Effector CD4-positive, alpha-beta T cell (primary cell): ENCODE measurements around the gene PFKFB4.

Source experiments
- DNase-seq: peaks from one replicate; pipeline ENCODE4 v3.0.0-alpha.2; 2020

Gene PFKFB4

DNA sequence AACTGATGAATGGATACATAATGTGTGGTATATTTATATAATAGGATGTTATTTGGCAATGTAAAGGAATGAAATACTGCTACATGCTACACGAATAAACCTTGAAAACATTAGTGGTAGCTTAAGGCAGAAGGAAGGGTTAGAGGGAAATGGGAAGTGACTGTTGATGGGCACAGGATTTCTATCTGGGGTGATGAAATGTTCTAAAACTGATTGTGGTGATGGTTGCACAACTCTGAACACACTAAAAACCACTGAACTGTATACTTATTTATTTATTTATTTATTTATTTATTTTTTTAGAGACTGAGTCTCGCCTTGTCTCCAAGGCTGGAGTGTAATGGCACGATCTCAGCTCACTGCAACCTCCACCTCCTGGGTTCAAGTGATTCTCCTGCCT is 27.8 kb downstream of the PFKFB4 start:
- DNase-seq: no peak

DNA sequence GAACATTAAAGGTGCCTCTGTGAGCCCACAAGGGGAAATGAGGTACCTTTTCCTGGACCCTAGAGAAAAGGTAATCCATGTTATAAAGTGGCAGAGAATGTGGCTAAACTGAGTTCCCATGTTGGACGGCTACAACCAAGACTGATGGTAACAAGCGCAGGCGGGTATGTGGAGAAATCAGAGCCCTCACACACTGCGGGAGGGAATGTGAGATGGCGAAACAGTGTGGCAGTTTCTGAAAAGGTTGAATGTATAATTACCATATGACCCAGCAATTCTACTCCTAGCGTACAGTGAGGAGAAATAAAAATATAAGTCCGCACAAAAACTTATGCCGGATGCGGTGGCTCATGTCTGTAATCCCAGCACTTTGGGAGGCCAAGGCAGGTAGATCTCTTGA is 28.6 kb downstream of the PFKFB4 start:
- no peak for DNase-seq

DNA sequence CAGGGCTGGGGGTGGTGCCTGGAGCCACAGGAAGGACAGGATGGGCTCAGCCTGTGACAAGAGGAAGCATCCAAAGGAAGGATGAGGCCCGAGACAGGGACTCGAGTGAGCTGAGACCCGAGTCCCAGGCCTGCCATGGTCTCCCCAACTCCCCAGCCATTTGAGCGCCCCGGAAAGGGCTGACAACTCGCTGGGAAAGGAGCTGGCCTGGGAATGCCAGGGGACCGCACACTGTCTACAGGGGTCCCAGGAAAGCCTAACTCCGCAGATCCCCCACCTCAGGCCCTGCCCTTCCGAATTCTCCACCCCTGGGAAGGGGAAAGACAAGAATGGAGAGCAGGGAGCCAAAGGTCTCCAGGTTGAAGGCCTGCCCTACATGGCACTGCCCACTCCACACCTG is 31.6 kb downstream of the PFKFB4 start:
- DNase-seq: no peak

DNA sequence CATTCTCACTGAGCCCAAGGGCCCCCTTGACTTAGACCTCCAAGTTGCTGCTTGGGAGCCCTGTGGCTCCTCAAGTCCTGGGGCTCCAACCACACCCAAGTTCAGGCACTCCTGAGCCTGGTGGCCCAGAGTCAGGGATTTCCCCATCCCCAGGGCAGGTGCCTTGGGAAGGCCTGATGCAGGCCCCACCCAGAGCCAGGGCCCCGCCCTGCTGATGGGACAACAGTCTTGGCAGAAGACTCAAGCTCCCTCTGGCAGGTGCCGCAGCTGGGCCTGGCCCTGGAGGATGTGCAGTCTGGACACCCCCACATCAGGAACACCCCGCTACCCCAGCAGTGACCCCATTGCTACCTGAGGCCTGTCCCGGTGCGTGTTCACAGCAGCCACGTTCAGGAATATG is 35.0 kb downstream of the PFKFB4 start:
- DNase-seq: no peak

DNA sequence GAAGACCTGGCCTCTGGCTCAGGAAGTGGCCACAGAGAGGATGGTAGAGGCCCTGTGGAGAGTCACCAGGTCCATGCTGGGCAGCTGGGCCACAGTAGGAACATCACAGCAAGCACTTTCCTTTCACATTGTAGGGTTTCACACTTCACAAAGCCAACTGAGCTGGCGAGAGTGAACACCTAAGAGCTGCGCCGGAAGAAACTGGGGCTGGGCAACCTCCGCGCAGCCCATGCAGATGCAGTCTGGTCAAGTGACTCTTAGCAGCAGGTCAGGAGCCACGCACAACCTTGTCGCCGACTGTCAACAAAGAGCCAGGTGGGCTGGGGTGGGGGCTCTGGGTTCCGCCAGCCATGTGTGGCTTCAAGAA is 37.3 kb downstream of the PFKFB4 start:
- no peak for DNase-seq

DNA sequence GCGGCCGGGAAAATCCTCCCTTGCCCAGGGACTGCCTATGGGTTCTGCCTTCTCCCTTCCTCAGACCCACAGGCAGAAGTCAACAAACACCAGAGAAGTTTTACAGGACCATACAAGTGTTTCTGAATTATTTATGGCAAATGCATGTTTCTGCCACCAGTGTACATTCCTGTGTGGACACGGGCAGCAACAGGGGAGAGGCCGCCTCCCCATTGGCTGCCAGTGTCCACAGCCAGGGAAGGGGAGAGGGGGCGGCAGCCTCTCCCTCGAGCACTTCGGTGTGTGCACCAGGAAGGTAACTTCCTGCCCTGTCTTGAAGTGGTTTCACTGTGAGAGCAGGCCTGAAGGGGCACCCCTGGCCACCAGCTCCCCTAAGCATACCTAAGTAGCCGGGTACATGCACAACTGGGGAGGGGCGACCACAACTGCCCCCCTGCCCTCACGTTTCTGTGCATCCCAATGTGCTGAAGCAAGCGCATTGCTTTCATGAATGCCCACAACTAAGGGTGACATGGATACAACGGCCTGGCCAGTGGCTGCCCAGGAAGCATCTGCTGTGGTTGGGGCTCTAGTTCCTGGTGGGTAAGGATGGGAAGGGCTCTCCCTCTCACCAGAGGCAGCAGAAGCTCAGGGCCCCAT is 37.8 kb downstream of the PFKFB4 start:
- DNase-seq: no peak

DNA sequence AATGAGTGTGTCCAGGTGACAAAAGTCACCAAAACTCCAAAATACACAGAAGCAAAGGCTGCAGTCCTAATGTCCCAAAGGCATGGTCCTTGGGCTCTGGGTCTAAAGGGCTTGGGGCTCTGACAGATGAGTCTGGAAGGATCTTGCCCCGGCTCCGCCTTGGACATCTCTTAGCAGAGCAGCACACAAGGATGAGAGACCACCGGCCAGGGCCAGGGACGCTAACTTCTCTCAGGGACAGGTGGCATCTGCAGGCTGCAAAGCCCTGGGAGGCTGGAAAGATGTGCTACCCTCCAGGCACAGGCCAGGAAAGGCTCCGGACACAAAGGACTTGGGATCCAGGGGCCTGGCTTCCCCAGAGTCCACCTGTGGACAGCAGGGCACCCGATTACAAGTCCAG is 38.5 kb downstream of the PFKFB4 start:
- no peak for DNase-seq

DNA sequence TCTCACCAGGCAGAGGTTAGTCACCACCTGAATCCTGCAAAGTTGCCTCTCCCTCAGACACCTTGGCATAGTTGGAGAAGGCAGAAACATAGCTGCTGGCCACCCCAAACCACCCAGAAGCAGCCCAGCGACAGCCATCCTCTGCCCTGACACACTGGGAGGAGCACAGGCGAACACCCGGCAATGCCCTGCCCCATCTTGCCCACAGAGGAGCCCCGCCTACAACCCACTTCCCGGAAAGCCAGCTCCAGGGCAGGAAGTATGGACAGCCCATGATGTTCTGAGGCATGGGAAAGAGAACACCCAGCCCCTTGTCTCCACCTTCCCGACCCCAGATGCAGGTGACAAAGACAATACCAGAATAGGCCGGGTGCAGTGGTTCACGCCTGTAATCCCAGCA is 40.0 kb downstream of the PFKFB4 start:
- DNase-seq: no peak

DNA sequence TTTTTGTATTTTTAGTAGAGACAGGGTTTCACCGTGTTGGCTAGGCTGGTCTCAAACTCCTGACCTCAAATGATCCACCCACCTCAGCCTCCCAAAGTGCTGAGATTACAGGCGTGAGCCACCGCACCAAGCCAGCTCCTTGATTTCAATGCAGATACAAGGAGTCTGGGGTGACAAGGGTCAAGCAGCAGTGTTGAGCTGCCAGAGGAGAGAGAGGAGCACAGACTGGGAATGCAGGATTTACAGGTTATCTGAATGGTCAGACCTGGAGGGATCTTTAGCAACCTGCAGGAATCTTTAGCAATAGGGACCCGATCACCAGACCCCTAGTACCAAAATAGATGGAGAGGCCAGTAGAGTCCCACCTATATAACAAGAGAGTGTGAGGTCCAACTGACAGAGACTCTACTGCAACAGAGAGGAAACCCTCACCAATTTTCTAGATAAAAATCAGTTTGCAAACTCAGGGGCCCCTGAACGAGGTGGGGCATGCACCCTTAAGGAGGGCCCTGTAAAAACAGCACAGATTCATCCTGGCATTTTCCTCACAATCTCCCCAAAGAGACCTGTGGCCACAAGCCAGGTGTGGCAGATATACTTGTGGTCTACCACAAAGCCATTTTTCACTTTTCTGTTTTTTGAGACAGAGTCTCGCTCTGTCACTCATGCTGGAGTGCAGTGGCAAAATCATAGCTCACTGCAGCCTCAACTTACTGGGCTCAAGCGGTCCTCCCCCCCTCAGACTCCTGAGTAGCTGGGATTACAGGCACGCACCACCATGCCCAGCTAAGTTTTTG is 42.0 kb downstream of the PFKFB4 start:
- no peak for DNase-seq

DNA sequence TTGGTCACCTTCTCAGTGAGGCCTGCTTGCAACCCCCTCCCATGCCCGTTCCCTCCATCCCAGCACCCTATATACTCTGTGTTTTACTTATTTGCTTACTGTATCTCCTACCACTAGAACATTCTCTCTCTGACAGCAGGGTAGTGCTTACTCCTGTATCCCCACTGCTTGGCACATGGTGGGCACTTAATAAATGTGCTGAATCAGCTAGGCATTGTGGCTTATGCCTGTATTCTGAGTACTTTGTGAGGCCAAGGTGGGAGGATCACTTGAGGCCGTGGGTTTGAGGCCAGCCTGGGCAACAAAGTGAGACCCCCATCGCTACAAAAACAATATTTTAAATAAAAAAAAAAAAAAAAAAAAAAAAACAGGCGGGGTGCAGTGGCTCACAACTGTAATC is 45.1 kb downstream of the PFKFB4 start:
- no peak for DNase-seq

DNA sequence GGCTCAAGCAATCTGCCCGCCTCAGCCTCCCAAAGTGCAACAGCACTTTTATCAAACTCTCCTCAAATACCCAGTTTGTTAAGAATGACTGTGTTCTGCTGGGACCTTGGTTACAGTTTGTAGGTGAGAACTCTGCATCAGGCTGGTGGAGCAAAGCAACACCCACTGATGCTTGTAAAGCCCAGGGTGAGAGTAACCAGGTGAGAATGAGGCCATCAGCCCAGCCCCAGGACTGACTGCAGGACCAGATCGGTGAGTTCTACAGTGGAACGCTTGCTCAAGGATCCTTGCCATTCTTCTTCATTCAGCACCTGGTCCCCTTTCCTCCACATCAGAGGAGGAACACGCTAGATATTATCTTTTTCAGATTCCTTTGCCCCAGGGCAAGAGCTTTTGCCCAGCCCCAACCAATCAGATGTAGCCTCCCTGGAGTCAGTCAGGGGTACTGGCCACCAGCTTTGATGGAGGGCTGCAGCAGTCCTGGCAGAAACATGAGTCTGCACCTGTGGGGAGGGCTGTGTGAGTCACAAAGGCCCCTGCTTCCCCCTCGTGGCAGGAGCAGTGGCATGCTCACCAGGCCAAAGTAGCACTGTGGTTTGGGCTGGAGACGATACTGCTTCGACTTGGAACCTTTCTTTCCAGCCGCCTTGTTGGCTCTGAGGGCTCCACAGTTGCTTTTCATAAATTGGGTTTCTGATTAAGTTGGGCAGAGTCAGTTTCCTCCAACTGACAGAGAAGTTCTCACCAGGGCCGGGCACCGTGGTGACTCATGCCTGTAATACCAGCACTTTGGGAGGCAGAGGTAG is 49.1 kb downstream of the PFKFB4 start:
- DNase-seq: peak; percentile 68

DNA sequence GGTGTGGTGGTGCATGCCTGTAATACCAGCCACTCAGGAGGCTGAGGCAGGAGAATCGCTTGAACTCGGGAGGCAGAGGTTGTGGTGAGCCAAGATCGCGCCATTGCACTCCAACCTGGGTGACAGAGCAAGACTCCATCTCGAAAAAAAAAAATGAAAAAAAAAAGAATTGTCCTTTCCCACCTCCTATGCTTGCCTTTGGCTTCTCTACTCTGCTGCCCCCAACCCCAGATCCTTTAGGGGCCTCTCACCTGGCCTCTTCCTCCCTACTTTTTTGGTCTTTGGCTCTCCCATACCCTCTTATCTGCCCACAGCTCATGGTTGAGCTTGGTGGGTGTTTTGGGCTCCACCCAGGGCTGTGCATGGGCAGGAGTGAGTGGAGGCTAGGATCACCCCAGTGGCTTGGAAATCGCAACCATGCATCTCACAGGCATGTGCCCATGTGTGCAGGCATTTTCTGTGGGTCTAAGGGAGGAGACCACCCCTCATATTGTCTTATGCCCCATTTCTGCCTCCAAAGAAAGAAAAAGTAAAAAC is 50.6 kb downstream of the PFKFB4 start:
- DNase-seq: no peak

DNA sequence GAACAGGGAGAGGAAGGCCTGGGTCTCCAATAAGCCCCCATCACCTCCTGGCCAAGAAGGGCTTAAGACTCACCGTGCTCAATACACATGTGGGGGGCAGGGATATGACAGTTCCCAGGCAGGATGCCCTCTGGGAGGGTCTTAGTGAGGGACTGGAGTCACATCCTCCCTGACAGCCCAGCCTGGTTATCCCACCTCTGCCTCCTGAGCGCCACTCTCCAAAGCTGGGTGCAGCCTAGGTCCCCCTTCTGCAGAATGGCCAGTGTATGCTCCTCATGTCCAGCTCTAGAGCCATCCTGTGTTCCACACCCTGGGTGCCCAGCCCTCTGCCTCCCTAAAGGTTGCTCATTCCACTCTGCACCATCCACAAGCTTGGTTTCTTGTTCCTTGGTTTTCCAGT is 51.5 kb downstream of the PFKFB4 start:
- DNase-seq: no peak

DNA sequence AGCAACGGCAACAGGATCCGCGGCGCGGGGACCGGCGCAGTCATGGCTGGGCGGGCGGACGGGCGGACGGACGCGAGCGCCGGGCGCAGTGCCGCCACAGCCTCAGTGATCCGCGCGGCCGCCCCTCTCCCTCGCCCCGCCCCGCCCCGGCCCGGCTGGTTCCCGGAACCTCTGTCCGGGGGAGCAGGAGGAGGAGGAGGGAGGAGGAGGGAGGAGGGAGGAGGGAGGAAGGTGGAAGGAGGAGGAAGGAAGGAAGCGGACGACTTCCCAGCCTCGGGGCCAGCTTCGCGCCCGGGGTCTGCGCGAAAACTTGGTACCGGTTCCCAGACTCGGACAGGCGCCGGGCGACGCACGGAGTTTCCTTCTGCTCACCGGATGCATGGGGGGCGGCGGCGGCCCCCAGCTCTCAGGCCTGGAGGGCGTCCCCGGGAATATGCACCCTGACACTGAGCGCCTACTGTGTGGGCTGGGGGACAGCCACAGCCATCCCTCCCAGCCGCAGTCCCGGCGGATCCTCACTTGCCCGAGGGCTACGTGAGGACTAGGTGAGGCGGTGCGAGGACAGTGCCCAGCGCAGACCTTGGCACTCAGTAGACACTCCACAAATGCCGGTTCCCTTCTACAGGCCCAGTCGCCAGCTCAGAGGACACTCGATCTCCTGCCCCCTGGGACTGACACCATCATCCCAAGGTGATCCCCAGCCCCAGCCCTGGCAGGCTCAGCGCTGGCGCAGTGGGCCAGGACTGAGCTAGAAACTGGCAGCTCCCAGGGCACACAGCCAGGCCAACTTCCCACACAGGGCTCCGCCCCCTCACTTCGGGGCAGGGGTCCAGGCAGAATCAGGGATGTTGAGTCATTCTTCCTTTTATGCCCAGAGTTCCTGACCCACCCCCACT is 52.3 kb downstream of the PFKFB4 start, which contains the start of gene SHISA5:
Gene SHISA5 (minus strand): TSS at position 124 of the 896 bp plus-strand sequence. CDS start 80 bp downstream, at position 44.
- DNase-seq: peak; percentile 31

DNA sequence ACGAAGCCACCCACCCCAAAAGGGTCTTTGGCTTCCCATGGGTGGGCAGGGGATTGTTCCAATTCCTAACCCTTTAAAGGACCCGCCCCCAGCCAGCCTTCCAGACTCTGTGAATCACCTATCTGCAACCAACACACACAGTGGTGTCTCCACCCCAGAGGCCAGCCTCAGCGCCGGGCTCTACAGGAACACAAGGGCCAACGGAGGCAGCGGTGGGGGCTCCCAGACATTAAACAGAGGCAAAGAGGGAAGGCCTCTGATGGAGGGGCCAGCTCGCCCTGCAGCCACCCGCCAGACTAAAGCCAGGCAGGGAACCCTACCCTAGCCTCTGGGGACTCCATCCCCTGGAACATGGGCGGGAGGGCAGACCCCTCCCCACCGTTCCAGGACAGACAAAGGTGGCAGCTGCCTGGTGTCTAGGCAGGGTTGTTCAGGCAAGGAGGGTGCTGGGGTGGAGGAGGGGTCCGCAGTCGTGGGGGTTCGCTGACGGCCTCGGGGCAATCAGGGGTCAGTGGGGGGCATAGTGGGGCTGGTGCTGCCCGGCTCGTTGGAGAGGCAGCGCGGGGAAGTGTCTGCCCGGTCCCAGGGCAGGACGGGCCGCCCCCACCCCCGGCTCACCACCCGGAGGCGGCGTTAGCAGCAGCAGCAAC is 53.1 kb downstream of the PFKFB4 start:
- no peak for DNase-seq

DNA sequence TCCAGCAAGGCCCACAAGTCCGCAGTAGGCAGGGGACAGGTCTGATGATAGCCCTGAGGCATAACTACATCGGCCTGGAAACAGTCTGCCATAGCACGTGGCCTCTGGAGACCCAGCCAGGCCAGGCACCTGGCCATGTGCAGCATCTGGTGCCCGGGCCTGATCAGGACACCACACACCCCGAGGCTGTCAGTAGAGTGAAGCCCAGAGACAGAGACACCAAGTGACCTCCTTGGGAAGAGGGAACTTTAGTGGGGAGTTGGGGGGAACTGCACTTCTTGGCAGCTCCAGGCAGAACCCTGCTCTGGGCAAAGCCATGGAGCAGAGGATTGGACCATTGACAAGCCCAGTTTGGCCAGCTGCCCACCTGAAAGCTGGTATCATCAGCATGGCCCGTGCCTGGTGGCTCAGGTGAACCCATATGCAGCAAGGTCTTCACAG is 53.9 kb downstream of the PFKFB4 start:
- DNase-seq: no peak

DNA sequence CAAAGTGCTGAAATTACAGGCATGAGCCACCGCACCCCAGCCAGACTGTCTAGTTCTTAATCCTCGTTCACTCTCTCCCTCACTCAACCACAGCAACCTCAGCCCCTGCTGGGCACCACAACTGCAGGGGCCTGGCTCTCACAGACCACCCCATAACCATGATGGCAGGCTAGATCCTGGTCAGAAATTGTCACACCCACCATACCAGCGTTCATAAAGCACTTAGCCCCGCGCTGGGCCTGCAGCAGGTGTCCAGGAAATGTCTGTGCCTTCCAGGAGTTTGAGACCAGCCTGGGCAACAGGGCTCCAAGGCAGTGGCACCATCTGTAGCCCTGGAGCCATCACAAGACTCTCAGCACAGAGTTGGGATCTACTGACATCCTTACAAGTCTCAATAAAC is 54.5 kb downstream of the PFKFB4 start:
- no peak for DNase-seq

DNA sequence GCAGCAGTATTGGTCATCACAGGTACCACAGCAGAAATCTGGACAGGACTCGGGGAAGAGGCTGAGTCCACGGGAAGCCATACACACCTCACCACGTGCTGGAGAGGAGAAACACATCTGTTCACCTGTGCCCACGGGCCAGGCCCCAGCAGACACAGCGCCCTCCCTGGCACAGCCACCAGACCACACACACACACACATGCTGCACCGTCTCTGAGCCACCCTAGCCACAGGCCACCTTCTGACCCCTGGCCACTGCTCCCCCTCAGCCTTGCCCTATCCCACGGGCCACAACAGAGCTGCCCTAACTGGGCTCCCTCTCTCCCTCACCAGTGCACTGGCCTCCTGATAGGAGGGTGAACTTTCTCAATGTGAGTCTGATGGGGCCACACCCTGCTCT is 55.4 kb downstream of the PFKFB4 start:
- DNase-seq: no peak

DNA sequence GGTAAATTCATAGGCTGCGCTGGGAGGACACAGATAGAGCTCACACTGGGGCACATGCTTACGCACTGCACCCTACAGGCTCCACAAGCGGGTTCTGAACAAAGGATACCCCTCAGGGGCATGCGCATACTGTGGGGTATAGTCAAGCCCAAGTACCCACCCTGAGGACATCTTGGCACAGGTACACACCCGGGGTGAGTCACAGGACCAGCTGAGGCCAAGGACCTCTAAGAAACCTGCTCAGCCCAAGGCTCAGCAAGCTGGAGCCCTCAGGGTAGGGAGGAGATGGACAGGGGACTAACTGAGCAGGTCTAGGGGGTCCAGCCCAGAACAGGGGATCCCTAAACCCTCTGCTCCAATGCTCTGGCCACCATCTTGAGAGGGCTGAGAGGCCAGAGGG is 55.9 kb downstream of the PFKFB4 start:
- DNase-seq: no peak

DNA sequence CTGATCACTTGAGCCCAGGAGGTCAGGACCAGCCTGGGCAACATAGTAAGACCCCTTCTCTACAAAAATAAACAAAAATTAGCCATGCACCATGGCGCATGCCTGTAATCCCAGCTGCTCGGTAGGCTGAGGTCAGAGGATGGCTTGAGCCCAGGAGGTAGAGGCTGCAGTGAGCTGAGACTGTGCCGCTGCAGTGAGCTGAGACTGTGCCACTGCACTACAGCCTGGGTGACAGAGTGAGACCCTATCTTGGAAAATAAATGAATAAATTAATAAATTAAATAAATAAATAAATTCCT is 63.5 kb downstream of the PFKFB4 start:
- no peak for DNase-seq

DNA sequence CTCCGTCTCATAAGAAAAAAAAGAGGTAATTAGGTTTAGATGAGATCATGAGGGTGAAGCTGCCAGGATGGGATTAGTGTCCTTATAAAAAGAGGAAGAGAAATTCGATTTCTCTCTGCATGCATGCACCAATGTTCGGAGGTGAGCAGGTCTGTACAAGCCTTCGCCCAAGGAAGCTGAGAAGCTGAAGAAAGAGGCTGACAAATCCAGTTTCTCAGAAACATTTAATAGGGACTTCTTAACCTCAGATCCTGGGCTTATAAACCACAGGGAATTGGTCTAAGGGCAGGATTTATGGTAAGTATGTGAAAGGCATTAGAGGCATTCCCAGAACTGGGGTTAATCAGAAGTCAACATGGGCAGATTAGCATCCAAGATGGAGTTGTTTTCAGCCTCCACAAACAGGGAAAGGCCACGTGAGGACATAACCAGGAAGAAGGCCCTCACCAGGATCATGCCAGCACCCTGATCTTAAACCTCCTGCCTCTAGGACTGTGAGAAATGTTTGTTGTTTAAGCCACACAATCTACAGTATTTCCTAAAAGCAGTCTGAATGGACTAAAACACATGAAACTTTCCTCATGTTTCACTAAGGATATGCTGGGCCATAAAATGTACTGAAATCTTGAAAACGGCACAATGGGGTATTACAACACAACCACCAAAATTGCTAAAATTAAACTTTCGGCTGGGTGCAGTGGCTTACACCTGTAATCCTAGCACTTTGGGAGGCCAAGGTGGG is 64.0 kb downstream of the PFKFB4 start:
- no peak for DNase-seq
